ENCODE results near the gene KLF13. TPM values are rescaled to one million over a fixed set of nuclear protein-coding genes. Genes with fewer than 3 reads are reported as not detected.

The KLF13 gene
- total RNA-seq, 2 donors from 2014 or later: 18.7 to 18.9 TPM

GRCh38 chr15:31330836-31331235 lies 4.2 kb downstream of the KLF13 start:
- Mint-ChIP-seq H3K36me3 (ENCODE audit: low read depth) (no peaks in the 10 kb centered on the region), H3K27ac (no peak overlapping the region), H3K4me1 (peaks cover 13% of the 10 kb centered on the region), H3K4me3 (no peak overlapping the region), H3K27me3 (ENCODE audit: insufficient read depth) (peaks cover 7% of the 10 kb centered on the region), H3K9me3 (no peaks in the 10 kb centered on the region)
- Histone ChIP-seq H3K4me3 (ENCODE audit: low read length) (no peak overlapping the region), H3K9me3 (ENCODE audit: control insufficient read depth, low read length) (no peaks in the 10 kb centered on the region), H3K27me3 (ENCODE audit: control insufficient read depth, insufficient read depth, low read length, poor library complexity, severe bottlenecking) (peaks cover 11% of the 10 kb centered on the region), H3K27ac (ENCODE audit: low read depth, low read length) (no peak overlapping the region), H3K36me3 (ENCODE audit: control insufficient read depth, insufficient read depth, low read length) (no peaks in the 10 kb centered on the region), H3K4me1 (ENCODE audit: control insufficient read depth, insufficient read depth, low read length) (no peaks in the 10 kb centered on the region), H3K9ac (ENCODE audit: extremely low read depth, low read length, poor library complexity, severe bottlenecking) (no peak overlapping the region)
- TF ChIP-seq CTCF (conservative IDR thresholded peaks at IDR 0.05): no peak
- DNase-seq: no peak
- WGBS, 2 experiments (ENCODE audit: insufficient coverage in 1 of 2, insufficient read length in 1 of 2): 88 to 89% methylated on average over 3 to 4 of the region's 4 CpGs

GRCh38 chr15:31331389-31331788 lies 4.8 kb downstream of the KLF13 start:
- Mint-ChIP-seq H3K36me3 (ENCODE audit: low read depth) (no peaks in the 10 kb centered on the region), H3K4me3 (no peak overlapping the region), H3K9me3 (no peaks in the 10 kb centered on the region), H3K27me3 (ENCODE audit: insufficient read depth) (peaks cover 7% of the 10 kb centered on the region), H3K4me1 (peaks cover 13% of the 10 kb centered on the region), H3K27ac (no peak overlapping the region)
- no peak for TF ChIP-seq CTCF (conservative IDR thresholded peaks at IDR 0.05)
- 82 to 91% methylated on average over 3 to 5 of the region's 5 CpGs for WGBS, 2 experiments (ENCODE audit: insufficient coverage in 1 of 2, insufficient read length in 1 of 2)
- Histone ChIP-seq H3K9me3 (ENCODE audit: control insufficient read depth, low read length) (no peaks in the 10 kb centered on the region), H3K27me3 (ENCODE audit: control insufficient read depth, insufficient read depth, low read length, poor library complexity, severe bottlenecking) (peaks cover 11% of the 10 kb centered on the region), H3K9ac (ENCODE audit: extremely low read depth, low read length, poor library complexity, severe bottlenecking) (no peak overlapping the region), H3K4me3 (ENCODE audit: low read length) (no peak overlapping the region), H3K4me1 (ENCODE audit: control insufficient read depth, insufficient read depth, low read length) (no peaks in the 10 kb centered on the region), H3K27ac (ENCODE audit: low read depth, low read length) (no peak overlapping the region), H3K36me3 (ENCODE audit: control insufficient read depth, insufficient read depth, low read length) (no peaks in the 10 kb centered on the region)
- no peak for DNase-seq

GRCh38 chr15:31332020-31332680 lies 5.5 kb downstream of the KLF13 start:
- Mint-ChIP-seq H3K27ac (no peak overlapping the region), H3K4me1 (peaks cover 19% of the 10 kb centered on the region), H3K36me3 (ENCODE audit: low read depth) (no peaks in the 10 kb centered on the region), H3K4me3 (no peak overlapping the region), H3K27me3 (ENCODE audit: insufficient read depth) (peaks cover 7% of the 10 kb centered on the region), H3K9me3 (no peaks in the 10 kb centered on the region)
- H3K27ac ChIP-seq (ENCODE audit: low read depth, low read length): no peak overlapping the region
- no peaks in the 10 kb centered on the region for H3K9me3 ChIP-seq (ENCODE audit: control insufficient read depth, low read length)
- DNase-seq: no peak
- H3K27me3 ChIP-seq (ENCODE audit: control insufficient read depth, insufficient read depth, low read length, poor library complexity, severe bottlenecking): peaks cover 11% of the 10 kb centered on the region
- TF ChIP-seq CTCF (conservative IDR thresholded peaks at IDR 0.05): no peak
- H3K36me3 ChIP-seq (ENCODE audit: control insufficient read depth, insufficient read depth, low read length): no peaks in the 10 kb centered on the region
- H3K4me1 ChIP-seq (ENCODE audit: control insufficient read depth, insufficient read depth, low read length): no peaks in the 10 kb centered on the region
- no peak overlapping the region for H3K9ac ChIP-seq (ENCODE audit: extremely low read depth, low read length, poor library complexity, severe bottlenecking)
- no peak overlapping the region for H3K4me3 ChIP-seq (ENCODE audit: low read length)
- WGBS, 2 experiments (ENCODE audit: insufficient coverage in 1 of 2, insufficient read length in 1 of 2): 86 to 95% methylated on average over 4 to 9 of the region's 9 CpGs
